HEK293 (cell line): Measurements from ENCODE around the gene ARHGAP4.

ENCODE experiments used
- CTCF ChIA-PET: fragments of 350-600 bp; formaldehyde crosslinking; extraction: SDS; loops from one replicate; lab custom pipeline; 2021; ENCODE audit warnings: antibody characterized with exemption; lab: Yijun Ruan, JAX
- POLR2A ChIA-PET: fragments of 300-600 bp; formaldehyde crosslinking; extraction: SDS; loops from one replicate; lab custom pipeline; 2020; ENCODE audit warnings: antibody characterized with exemption, inconsistent platforms; lab: Yijun Ruan, JAX
- H3K27ac ChIP-seq: fragments of 200-500 bp; sonication (Bioruptor generic); 2 replicates; pipeline ENCODE4 v1.5.1; 2014; ENCODE audit warnings: low read depth, low read length, control low read depth, inconsistent platforms; ENCODE audit errors: extremely low read depth
- H3K36me3 ChIP-seq, 2 experiments: fragments of 200-500 bp in 1 of 2; sonication (Bioruptor generic) in 1 of 2; 1 replicate in 1 of 2; 2 replicates in 1 of 2; pipeline ENCODE4 v1.5.1; 2014 to 2017; ENCODE audit warnings: inconsistent platforms in 2 of 2, low read length in 2 of 2; ENCODE audit not compliant: control insufficient read depth in 2 of 2, insufficient read depth in 1 of 2
- H3K4me1 ChIP-seq: fragments of 200-500 bp; sonication (Bioruptor generic); 2 replicates; pipeline ENCODE4 v1.5.1; 2014; ENCODE audit warnings: mild to moderate bottlenecking, low read length, inconsistent platforms; ENCODE audit not compliant: control insufficient read depth, insufficient read depth
- H3K4me3 ChIP-seq: 2 replicates; pipeline ENCODE4 v1.5.1; 2011; ENCODE audit warnings: low read depth, mild to moderate bottlenecking, control low read depth, low read length, moderate library complexity
- H3K9me3 ChIP-seq: fragments of 200-500 bp; sonication (Bioruptor generic); 2 replicates; pipeline ENCODE4 v1.5.1; 2014; ENCODE audit warnings: low read depth, low read length, inconsistent platforms; ENCODE audit not compliant: control insufficient read depth, insufficient read depth
- BCL11B ChIP-seq: fragments of 450-650 bp; formaldehyde crosslinking; IDR thresholded peaks from 2 replicates; pipeline ENCODE4 v1.5.1; 2016; ENCODE audit warnings: low read depth, missing biosample characterization, missing genetic modification characterization
- ZBTB7A ChIP-seq: fragments of 450-650 bp; formaldehyde crosslinking; IDR thresholded peaks from 2 replicates; pipeline ENCODE4 v1.5.1; 2016; ENCODE audit warnings: low read depth, missing biosample characterization, missing genetic modification characterization
- ZNF202 ChIP-seq: fragments of 450-650 bp; formaldehyde crosslinking; IDR thresholded peaks from 2 replicates; pipeline ENCODE4 v1.5.1; 2016; ENCODE audit warnings: missing biosample characterization, missing genetic modification characterization, borderline replicate concordance
- ZNF214 ChIP-seq: fragments of 450-650 bp; formaldehyde crosslinking; IDR thresholded peaks from 2 replicates; pipeline ENCODE4 v1.5.1; 2017; ENCODE audit warnings: missing biosample characterization, mild to moderate bottlenecking, missing genetic modification characterization, borderline replicate concordance
- ZNF221 ChIP-seq: fragments of 450-650 bp; formaldehyde crosslinking; IDR thresholded peaks from 2 replicates; pipeline ENCODE4 v1.5.1; 2017; ENCODE audit warnings: missing biosample characterization, missing genetic modification characterization, borderline replicate concordance
- ZNF585B ChIP-seq: fragments of 450-650 bp; formaldehyde crosslinking; IDR thresholded peaks from 2 replicates; pipeline ENCODE4 v1.5.1; 2016; ENCODE audit warnings: missing biosample characterization, missing genetic modification characterization
- ZNF791 ChIP-seq: fragments of 450-650 bp; formaldehyde crosslinking; IDR thresholded peaks from 2 replicates; pipeline ENCODE4 v1.5.1; 2016; ENCODE audit warnings: missing biosample characterization, missing genetic modification characterization
- TF ChIP-seq, protein P1 (sequence below): fragments of 450-650 bp; formaldehyde crosslinking; IDR thresholded peaks from 2 replicates; pipeline ENCODE4 v1.5.1; 2016; ENCODE audit warnings: missing biosample characterization, missing genetic modification characterization
- TF ChIP-seq, protein P2 (sequence below): fragments of 450-650 bp; formaldehyde crosslinking; IDR thresholded peaks from 2 replicates; pipeline ENCODE4 v1.5.1; 2016; ENCODE audit warnings: missing biosample characterization, missing genetic modification characterization, low read depth
- TF ChIP-seq, protein P3 (sequence below): fragments of 450-650 bp; formaldehyde crosslinking; IDR thresholded peaks from 2 replicates; pipeline ENCODE4 v1.5.1; 2016; ENCODE audit warnings: missing biosample characterization, missing genetic modification characterization
- TF ChIP-seq, protein P4 (sequence below): fragments of 450-650 bp; formaldehyde crosslinking; IDR thresholded peaks from 2 replicates; pipeline ENCODE4 v1.5.1; 2016; ENCODE audit warnings: missing biosample characterization, missing genetic modification characterization

Gene ARHGAP4

DNA sequence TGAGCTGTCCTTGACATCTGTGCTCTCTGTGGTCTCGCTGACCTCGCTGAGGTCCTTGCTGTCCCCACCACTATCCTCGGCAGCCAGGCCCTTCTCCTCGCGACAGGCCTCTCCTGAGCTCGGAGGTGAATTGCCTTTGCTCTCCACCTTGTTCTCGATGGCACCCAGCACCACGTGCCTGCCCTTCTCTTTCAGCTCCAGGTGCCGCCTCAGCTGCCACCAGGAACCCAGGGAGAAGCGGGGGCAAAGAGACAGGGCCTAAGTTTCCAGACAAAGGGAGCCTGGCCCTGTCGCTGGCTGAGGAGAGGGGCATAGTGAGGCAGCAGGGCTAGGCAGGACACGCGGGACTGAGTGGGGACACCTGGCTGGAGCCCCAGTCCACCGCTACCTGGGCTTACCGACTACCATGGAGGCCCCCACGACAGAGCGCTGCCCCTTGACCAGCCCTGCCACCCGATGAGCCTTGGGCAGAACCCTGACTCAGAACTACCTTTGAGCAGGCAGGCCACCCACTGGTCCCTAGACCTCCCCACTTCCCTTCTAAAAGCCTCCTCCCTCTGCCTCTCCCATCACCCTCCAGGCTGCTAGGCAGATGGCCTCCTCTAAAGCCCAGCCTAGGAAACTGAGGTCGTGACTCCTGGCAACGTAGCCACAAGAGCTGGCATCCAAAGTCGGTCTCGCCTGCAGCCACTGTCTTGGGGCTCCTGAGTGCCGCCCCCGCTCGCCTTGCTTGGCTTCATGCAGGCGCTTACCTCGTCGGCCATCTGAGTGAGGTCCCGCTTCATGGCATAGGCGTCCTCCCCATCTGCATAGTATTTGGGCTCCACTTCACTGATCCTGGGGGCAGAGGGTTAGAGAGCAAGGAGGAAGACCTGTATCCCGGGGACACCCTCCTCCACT lies 4.2 kb upstream of the ARHGAP4 start (continued):
- TF ChIP-seq, protein P1, sequence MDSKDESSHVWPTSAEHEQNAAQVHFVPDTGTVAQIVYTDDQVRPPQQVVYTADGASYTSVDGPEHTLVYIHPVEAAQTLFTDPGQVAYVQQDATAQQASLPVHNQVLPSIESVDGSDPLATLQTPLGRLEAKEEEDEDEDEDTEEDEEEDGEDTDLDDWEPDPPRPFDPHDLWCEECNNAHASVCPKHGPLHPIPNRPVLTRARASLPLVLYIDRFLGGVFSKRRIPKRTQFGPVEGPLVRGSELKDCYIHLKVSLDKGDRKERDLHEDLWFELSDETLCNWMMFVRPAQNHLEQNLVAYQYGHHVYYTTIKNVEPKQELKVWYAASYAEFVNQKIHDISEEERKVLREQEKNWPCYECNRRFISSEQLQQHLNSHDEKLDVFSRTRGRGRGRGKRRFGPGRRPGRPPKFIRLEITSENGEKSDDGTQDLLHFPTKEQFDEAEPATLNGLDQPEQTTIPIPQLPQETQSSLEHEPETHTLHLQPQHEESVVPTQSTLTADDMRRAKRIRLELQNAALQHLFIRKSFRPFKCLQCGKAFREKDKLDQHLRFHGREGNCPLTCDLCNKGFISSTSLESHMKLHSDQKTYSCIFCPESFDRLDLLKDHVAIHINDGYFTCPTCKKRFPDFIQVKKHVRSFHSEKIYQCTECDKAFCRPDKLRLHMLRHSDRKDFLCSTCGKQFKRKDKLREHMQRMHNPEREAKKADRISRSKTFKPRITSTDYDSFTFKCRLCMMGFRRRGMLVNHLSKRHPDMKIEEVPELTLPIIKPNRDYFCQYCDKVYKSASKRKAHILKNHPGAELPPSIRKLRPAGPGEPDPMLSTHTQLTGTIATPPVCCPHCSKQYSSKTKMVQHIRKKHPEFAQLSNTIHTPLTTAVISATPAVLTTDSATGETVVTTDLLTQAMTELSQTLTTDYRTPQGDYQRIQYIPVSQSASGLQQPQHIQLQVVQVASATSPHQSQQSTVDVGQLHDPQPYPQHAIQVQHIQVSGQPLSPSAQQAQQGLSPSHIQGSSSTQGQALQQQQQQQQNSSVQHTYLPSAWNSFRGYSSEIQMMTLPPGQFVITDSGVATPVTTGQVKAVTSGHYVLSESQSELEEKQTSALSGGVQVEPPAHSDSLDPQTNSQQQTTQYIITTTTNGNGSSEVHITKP (tag by site-specific recombination), result no peak
- TF ChIP-seq, protein P2, sequence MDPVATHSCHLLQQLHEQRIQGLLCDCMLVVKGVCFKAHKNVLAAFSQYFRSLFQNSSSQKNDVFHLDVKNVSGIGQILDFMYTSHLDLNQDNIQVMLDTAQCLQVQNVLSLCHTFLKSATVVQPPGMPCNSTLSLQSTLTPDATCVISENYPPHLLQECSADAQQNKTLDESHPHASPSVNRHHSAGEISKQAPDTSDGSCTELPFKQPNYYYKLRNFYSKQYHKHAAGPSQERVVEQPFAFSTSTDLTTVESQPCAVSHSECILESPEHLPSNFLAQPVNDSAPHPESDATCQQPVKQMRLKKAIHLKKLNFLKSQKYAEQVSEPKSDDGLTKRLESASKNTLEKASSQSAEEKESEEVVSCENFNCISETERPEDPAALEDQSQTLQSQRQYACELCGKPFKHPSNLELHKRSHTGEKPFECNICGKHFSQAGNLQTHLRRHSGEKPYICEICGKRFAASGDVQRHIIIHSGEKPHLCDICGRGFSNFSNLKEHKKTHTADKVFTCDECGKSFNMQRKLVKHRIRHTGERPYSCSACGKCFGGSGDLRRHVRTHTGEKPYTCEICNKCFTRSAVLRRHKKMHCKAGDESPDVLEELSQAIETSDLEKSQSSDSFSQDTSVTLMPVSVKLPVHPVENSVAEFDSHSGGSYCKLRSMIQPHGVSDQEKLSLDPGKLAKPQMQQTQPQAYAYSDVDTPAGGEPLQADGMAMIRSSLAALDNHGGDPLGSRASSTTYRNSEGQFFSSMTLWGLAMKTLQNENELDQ (tag by site-specific recombination), result no peak
- no peak for TF ChIP-seq BCL11B (tag by site-specific recombination)
- TF ChIP-seq, all 188 proteins: peak for 0

DNA sequence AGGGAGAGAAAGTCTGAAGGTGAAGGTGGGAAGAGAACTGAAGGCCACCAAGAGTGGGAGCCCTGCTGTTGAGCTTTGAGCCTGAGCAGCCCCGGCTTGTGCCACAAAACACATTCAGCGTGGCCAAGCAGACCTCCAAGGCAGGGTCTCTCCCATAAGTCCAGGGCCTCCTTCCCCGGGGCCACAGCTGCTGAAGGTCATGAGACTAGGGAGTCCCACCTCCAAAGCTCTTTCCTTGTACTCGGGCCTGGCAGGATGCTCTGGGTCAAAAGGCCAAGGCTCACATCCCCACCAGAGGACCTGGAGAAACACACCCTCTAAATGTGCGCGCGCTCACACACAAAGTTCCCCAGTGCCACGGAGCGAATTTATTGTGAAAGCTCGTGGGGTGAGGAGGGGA lies 3.5 kb upstream of the ARHGAP4 start:
- H3K36me3 ChIP-seq, result peaks cover 23 to 48% of the 10 kb centered on the region in 2 experiments
- peaks cover 15% of the 10 kb centered on the region for H3K4me1 ChIP-seq
- no peak for TF ChIP-seq ZNF202
- no peak for TF ChIP-seq ZBTB7A
- no peak for TF ChIP-seq ZNF221
- TF ChIP-seq ZNF791 (tag by site-specific recombination), result no peak
- TF ChIP-seq BCL11B (tag by site-specific recombination), result no peak
- TF ChIP-seq, protein P3, sequence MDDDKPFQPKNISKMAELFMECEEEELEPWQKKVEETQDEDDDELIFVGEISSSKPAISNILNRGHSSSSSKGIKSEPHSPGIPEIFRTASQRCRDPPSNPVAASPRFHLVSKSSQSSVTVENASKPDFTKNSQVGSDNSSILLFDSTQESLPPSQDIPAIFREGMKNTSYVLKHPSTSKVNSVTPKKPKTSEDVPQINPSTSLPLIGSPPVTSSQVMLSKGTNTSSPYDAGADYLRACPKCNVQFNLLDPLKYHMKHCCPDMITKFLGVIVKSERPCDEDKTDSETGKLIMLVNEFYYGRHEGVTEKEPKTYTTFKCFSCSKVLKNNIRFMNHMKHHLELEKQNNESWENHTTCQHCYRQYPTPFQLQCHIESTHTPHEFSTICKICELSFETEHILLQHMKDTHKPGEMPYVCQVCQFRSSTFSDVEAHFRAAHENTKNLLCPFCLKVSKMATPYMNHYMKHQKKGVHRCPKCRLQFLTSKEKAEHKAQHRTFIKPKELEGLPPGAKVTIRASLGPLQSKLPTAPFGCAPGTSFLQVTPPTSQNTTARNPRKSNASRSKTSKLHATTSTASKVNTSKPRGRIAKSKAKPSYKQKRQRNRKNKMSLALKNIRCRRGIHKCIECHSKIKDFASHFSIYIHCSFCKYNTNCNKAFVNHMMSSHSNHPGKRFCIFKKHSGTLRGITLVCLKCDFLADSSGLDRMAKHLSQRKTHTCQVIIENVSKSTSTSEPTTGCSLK, result no peak
- TF ChIP-seq ZNF214, result no peak
- no peak for TF ChIP-seq ZNF585B (tag by site-specific recombination)
- TF ChIP-seq, protein P4, sequence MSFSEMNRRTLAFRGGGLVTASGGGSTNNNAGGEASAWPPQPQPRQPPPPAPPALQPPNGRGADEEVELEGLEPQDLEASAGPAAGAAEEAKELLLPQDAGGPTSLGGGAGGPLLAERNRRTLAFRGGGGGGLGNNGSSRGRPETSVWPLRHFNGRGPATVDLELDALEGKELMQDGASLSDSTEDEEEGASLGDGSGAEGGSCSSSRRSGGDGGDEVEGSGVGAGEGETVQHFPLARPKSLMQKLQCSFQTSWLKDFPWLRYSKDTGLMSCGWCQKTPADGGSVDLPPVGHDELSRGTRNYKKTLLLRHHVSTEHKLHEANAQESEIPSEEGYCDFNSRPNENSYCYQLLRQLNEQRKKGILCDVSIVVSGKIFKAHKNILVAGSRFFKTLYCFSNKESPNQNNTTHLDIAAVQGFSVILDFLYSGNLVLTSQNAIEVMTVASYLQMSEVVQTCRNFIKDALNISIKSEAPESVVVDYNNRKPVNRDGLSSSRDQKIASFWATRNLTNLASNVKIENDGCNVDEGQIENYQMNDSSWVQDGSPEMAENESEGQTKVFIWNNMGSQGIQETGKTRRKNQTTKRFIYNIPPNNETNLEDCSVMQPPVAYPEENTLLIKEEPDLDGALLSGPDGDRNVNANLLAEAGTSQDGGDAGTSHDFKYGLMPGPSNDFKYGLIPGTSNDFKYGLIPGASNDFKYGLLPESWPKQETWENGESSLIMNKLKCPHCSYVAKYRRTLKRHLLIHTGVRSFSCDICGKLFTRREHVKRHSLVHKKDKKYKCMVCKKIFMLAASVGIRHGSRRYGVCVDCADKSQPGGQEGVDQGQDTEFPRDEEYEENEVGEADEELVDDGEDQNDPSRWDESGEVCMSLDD (tag by site-specific recombination), result no peak
- CTCF ChIA-PET, result interaction anchor here (0.7 to 14.7 kb wide), 3 partner anchors 9 to 201 kb away, joined by 3 to 267 read pairs (median 3); partner anchors contain the start of gene RENBP
- POLR2A ChIA-PET, result interaction anchor here (0.5 to 4.2 kb wide), 5 partner anchors 18 to 146 kb away, joined by 3 to 67 read pairs (median 5); partner anchors contain the start of genes HCFC1 and TMEM187
- H3K27ac ChIP-seq, result peak overlapping the region; percentile 62; the same call in 1 of the 2 replicates
- H3K4me3 ChIP-seq, result no peak overlapping the region
- H3K9me3 ChIP-seq, result no peaks in the 10 kb centered on the region
